Neuronal stem cell (in vitro differentiated cells): Measurements from ENCODE around the gene USP15.

Experiments
- DNase-seq: peaks from one replicate; pipeline ENCODE4 v3.0.0-alpha.2; 2013; ENCODE audit warnings: low spot score
- H2AFZ ChIP-seq: one replicate; pipeline ENCODE4 v1.6.1; 2013; ENCODE audit warnings: mild to moderate bottlenecking, low read length, inconsistent platforms
- H2AK5ac ChIP-seq: 2 replicates; pipeline ENCODE4 v1.6.1; 2013; ENCODE audit warnings: low read depth, mild to moderate bottlenecking, inconsistent platforms, low read length, moderate library complexity, mixed read lengths
- H2BK120ac ChIP-seq: 2 replicates; pipeline ENCODE4 v1.6.1; 2013; ENCODE audit warnings: low read depth, mild to moderate bottlenecking, inconsistent platforms, low read length, moderate library complexity, mixed read lengths
- H2BK12ac ChIP-seq: one replicate; pipeline ENCODE4 v1.6.1; 2013; ENCODE audit warnings: low read length, inconsistent platforms
- H2BK15ac ChIP-seq: 2 replicates; pipeline ENCODE4 v1.6.1; 2013; ENCODE audit warnings: mild to moderate bottlenecking, low read length, inconsistent platforms, mixed read lengths
- H2BK5ac ChIP-seq: one replicate; pipeline ENCODE4 v1.6.1; 2013; ENCODE audit warnings: inconsistent platforms, mild to moderate bottlenecking, low read length, moderate library complexity
- H3K14ac ChIP-seq: one replicate; pipeline ENCODE4 v1.6.1; 2013; ENCODE audit warnings: low read length, inconsistent platforms
- H3K18ac ChIP-seq: 2 replicates; pipeline ENCODE4 v1.6.1; 2013; ENCODE audit warnings: low read length, inconsistent platforms
- H3K23ac ChIP-seq: 2 replicates; pipeline ENCODE4 v1.6.1; 2013; ENCODE audit warnings: low read depth, mild to moderate bottlenecking, mixed read lengths, low read length, inconsistent platforms; ENCODE audit not compliant: poor library complexity
- H3K27ac ChIP-seq: replicated peaks from 3 replicates; pipeline ENCODE4 v1.5.1; 2013; ENCODE audit warnings: low read length, inconsistent platforms
- H3K27me3 ChIP-seq, 3 experiments: 2 replicates each; pipeline ENCODE4 v1.6.1; 2013; ENCODE audit warnings: low read length in 3 of 3, mild to moderate bottlenecking in 2 of 3, inconsistent platforms in 1 of 3, low read depth in 1 of 3, mixed read lengths in 1 of 3, moderate library complexity in 1 of 3; ENCODE audit not compliant: control insufficient read depth in 3 of 3, insufficient read depth in 3 of 3
- H3K36me3 ChIP-seq, 2 donors: replicated peaks in 1 of 2; 2 replicates each; pipeline ENCODE4 v1.6.1; 2013; ENCODE audit warnings: low read length in 2 of 2; ENCODE audit not compliant: control insufficient read depth in 2 of 2, insufficient read depth in 2 of 2
- H3K4ac ChIP-seq: 2 replicates; pipeline ENCODE4 v1.6.1; 2013; ENCODE audit warnings: inconsistent platforms, mild to moderate bottlenecking, low read length, moderate library complexity
- H3K4me1 ChIP-seq, 2 donors: 1 replicate in 1 of 2; 2 replicates in 1 of 2; pipeline ENCODE4 v1.6.1; 2013; ENCODE audit warnings: low read length in 2 of 2, low read depth in 1 of 2; ENCODE audit not compliant: control insufficient read depth in 2 of 2, insufficient read depth in 1 of 2
- H3K4me2 ChIP-seq: one replicate; pipeline ENCODE4 v1.6.1; 2013; ENCODE audit warnings: mild to moderate bottlenecking, low read length, inconsistent platforms; ENCODE audit not compliant: insufficient read depth, poor library complexity, severe bottlenecking
- H3K4me3 ChIP-seq, 2 donors: 2 replicates each; pipeline ENCODE4 v1.5.1; 2013; ENCODE audit warnings: low read length in 2 of 2, mild to moderate bottlenecking in 2 of 2, inconsistent platforms in 1 of 2, moderate library complexity in 1 of 2
- H3K79me1 ChIP-seq: one replicate; pipeline ENCODE4 v1.6.1; 2013; ENCODE audit warnings: low read depth, mild to moderate bottlenecking, inconsistent platforms, low read length, moderate library complexity
- H3K9ac ChIP-seq: one replicate; pipeline ENCODE4 v1.6.1; 2013; ENCODE audit warnings: mild to moderate bottlenecking, low read depth, low read length, inconsistent platforms; ENCODE audit not compliant: poor library complexity
- H3K9me3 ChIP-seq, 2 donors: replicated peaks in 1 of 2; 2 replicates each; pipeline versions ENCODE3 to v1.6.1; 2013; ENCODE audit warnings: low read length in 2 of 2, mild to moderate bottlenecking in 2 of 2, inconsistent platforms in 1 of 2, low read depth in 1 of 2, mixed read lengths in 1 of 2, moderate library complexity in 1 of 2; ENCODE audit not compliant: control insufficient read depth in 2 of 2, insufficient read depth in 1 of 2
- H4K8ac ChIP-seq: one replicate; pipeline ENCODE4 v1.6.1; 2013; ENCODE audit warnings: low read depth, mild to moderate bottlenecking, inconsistent platforms, low read length, moderate library complexity
- H4K91ac ChIP-seq: one replicate; pipeline ENCODE4 v1.6.1; 2013; ENCODE audit warnings: low read length, low read depth, mild to moderate bottlenecking, inconsistent platforms; ENCODE audit not compliant: poor library complexity
- WGBS, 2 donors: extraction: QIAGEN DNeasy Blood & Tissue Kit; methylation state at CpG; one replicate each; pipeline ENCODE4 v1.1.7; 2013; ENCODE audit warnings: missing lambda C conversion rate in 2 of 2, mixed read lengths in 1 of 2; ENCODE audit not compliant: insufficient read length in 2 of 2, insufficient replicate concordance in 1 of 2; ENCODE audit errors: extremely low coverage in 2 of 2; 5-methylcytosine and 5-hydroxymethylcytosine counted together

Gene USP15

GRCh38 chr12:62401631-62402030, 141.4 kb downstream of the USP15 start:
- Histone ChIP-seq H2AK5ac (no peak overlapping the region), H4K91ac (no peak overlapping the region), H4K8ac (no peak overlapping the region), H3K36me3 (peaks cover 0 to 76% of the 10 kb centered on the region in 2 donors), H3K9ac (no peak overlapping the region), H2AFZ (no peak overlapping the region), H3K4me3 (no peak overlapping the region), H3K79me1 (no peaks in the 10 kb centered on the region), H3K4me1 (no peaks in the 10 kb centered on the region), H3K27ac (no peak overlapping the region), H3K4me2 (no peak overlapping the region), H2BK5ac (no peak overlapping the region), H2BK120ac (no peak overlapping the region), H3K27me3 (no peaks in the 10 kb centered on the region), H3K4ac (no peak overlapping the region), H2BK12ac (no peak overlapping the region), H3K18ac (no peak overlapping the region), H3K23ac (no peak overlapping the region), H2BK15ac (no peak overlapping the region), H3K9me3 (no peaks in the 10 kb centered on the region), H3K14ac (no peak overlapping the region)
- no peak for DNase-seq
- no CpG with 5 or more reads among the region's 3 CpGs for WGBS, 2 donors

- Histone ChIP-seq H3K79me1 (no peaks in the 10 kb centered on the region), H3K27me3 (no peaks in the 10 kb centered on the region), H3K36me3 (peaks cover 0 to 63% of the 10 kb centered on the region in 2 donors), H4K91ac (no peak overlapping the region), H4K8ac (no peak overlapping the region), H2BK12ac (no peak overlapping the region), H3K9ac (no peak overlapping the region), H3K9me3 (no peaks in the 10 kb centered on the region), H2BK15ac (no peak overlapping the region), H3K18ac (no peak overlapping the region), H3K4me3 (no peak overlapping the region), H3K14ac (no peak overlapping the region), H3K4ac (no peak overlapping the region), H3K4me2 (no peak overlapping the region), H2AFZ (no peak overlapping the region), H2BK120ac (no peak overlapping the region), H2BK5ac (no peak overlapping the region), H3K4me1 (no peaks in the 10 kb centered on the region), H3K23ac (no peak overlapping the region), H2AK5ac (no peak overlapping the region), H3K27ac (no peak overlapping the region)
- DNase-seq, result no peak
Measured at GRCh38 chr12:62403031-62403430, 142.8 kb downstream of the USP15 start.

- Histone ChIP-seq H3K4me3 (no peak overlapping the region), H2AFZ (no peak overlapping the region), H3K27me3 (no peaks in the 10 kb centered on the region), H3K18ac (no peak overlapping the region), H3K9ac (no peak overlapping the region), H3K4me2 (no peak overlapping the region), H3K9me3 (no peaks in the 10 kb centered on the region), H2AK5ac (no peak overlapping the region), H3K36me3 (peaks cover 0 to 26% of the 10 kb centered on the region in 2 donors), H4K91ac (no peak overlapping the region), H3K23ac (no peak overlapping the region), H3K4me1 (no peaks in the 10 kb centered on the region), H2BK5ac (no peak overlapping the region), H3K27ac (no peak overlapping the region), H3K14ac (no peak overlapping the region), H3K4ac (no peak overlapping the region), H2BK15ac (no peak overlapping the region), H2BK120ac (no peak overlapping the region), H2BK12ac (no peak overlapping the region), H3K79me1 (no peaks in the 10 kb centered on the region), H4K8ac (no peak overlapping the region)
- WGBS, 2 donors, result no CpG with 5 or more reads among the region's 1 CpG
- DNase-seq, result no peak
Measured at GRCh38 chr12:62407587-62407986, 147.4 kb downstream of the USP15 start.

GRCh38 chr12:62409068-62409467, 148.9 kb downstream of the USP15 start:
- H2BK12ac ChIP-seq, result no peak overlapping the region
- no peak overlapping the region for H3K27ac ChIP-seq
- H3K4me3 ChIP-seq, result no peak overlapping the region
- no peak overlapping the region for H2AFZ ChIP-seq
- H4K91ac ChIP-seq, result no peak overlapping the region
- no peak overlapping the region for H2BK5ac ChIP-seq
- H3K36me3 ChIP-seq, result peaks cover 0 to 16% of the 10 kb centered on the region in 2 donors
- H2BK15ac ChIP-seq, result no peak overlapping the region
- no peak overlapping the region for H3K23ac ChIP-seq
- H3K79me1 ChIP-seq, result no peaks in the 10 kb centered on the region
- no peak overlapping the region for H3K4me2 ChIP-seq
- no peak overlapping the region for H2AK5ac ChIP-seq
- WGBS, 2 donors, result no CpG with 5 or more reads among the region's 3 CpGs
- no peak overlapping the region for H3K18ac ChIP-seq
- H3K27me3 ChIP-seq, result no peaks in the 10 kb centered on the region
- no peak for DNase-seq
- H3K4me1 ChIP-seq, result no peaks in the 10 kb centered on the region
- H3K4ac ChIP-seq, result no peak overlapping the region
- H2BK120ac ChIP-seq, result no peak overlapping the region
- no peak overlapping the region for H3K14ac ChIP-seq
- H3K9ac ChIP-seq, result no peak overlapping the region
- no peak overlapping the region for H4K8ac ChIP-seq
- no peaks in the 10 kb centered on the region for H3K9me3 ChIP-seq
